ENCODE data around the gene HSPA6.

GRCh38 chr1:161478985-161479384 is 45.4 kb upstream of the HSPA6 start:
- TF ChIP-seq CTCF (IDR thresholded peaks at IDR 0.05), result no peak
- no peak for TF ChIP-seq POLR2AphosphoS5 (IDR thresholded peaks at IDR 0.05; ENCODE audit: low read depth, low read length)
- TF ChIP-seq TCF7L2 (IDR thresholded peaks at IDR 0.05; ENCODE audit: low read depth, low read length), result no peak
- no peak for TF ChIP-seq REST (IDR thresholded peaks at IDR 0.05; ENCODE audit: insufficient read depth in 1 of 2, low read depth in 2 of 2, low read length in 1 of 2)

Measured in Panc1 (cell line).